Measurements from ENCODE around the gene PPM1F.
A peak's percentile ranks its signal among the peaks of the same experiment; 100 is the strongest.
"Not testable (repeated sequence)": the region's sequence is repeated elsewhere in the genome, so short reads cannot be mapped to it uniquely, and the experiment has no call there.

Gene PPM1F

DNA sequence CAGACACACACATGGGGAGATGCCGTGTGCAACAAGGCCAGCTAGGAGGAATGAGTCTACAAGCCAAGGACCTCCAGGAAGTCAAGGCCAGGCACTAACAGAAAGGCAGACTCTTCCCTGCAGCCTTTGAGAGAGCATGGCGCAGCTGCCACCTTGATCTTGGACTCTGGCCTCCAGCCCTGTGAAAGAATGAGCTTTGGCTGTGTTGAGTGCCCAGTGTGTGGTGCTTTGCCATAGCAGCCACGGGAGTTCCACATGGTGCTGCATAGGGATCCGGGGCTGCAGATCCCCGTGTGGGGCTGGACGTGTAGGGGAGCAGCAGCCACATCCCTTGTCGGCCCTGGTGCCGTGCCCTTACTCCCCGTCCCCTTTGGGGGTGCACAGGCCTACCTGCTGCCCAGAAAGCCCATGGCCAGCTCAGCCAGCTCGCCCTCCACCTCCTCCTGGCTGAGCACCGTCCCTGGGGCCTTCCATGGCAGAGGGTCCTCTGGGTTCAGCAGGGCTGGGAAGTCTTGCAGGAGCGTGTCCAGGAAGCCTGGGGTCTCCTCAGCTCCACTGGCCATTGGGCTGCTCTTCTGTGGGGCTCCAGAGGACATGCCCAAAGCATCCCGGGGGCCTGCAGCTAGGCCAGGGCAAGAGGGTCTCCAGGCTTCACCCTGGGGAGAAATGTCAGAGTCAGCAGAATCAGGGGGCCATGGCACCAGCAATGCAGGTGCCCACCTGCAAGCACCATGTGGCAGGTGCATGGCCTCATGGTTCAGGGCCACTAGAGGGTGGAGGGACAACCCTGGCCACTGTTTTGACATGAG, 7.0 kb downstream of the PPM1F start:
- no peak overlapping the region for H3K4me3 ChIP-seq (ENCODE audit: low read length)
- TF ChIP-seq ZNF274 (IDR thresholded peaks at IDR 0.05; ENCODE audit: low read depth, low read length) = no peak

DNA sequence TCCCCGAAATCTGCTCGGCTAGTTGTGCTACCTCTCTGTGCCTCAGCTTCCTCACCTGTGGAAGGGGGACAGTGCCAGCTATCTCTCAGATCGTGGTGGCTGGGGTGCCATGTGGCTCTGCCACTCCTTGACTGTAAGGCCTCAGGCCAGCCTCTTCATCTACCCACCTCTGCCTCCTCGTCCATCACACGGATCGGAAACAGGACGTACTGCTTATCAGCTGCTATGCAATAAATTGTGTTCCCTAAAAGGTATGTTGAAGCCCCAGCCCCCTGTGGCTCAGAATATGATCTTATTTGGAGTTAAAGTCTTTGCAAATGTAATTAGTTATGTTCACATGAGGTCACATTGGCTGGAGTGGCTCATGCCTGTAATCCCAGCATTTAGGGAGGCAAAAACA, 7.8 kb downstream of the PPM1F start:
- H3K4me3 ChIP-seq (ENCODE audit: low read length) = no peak overlapping the region
- TF ChIP-seq ZNF274 (IDR thresholded peaks at IDR 0.05; ENCODE audit: low read depth, low read length) = no peak

DNA sequence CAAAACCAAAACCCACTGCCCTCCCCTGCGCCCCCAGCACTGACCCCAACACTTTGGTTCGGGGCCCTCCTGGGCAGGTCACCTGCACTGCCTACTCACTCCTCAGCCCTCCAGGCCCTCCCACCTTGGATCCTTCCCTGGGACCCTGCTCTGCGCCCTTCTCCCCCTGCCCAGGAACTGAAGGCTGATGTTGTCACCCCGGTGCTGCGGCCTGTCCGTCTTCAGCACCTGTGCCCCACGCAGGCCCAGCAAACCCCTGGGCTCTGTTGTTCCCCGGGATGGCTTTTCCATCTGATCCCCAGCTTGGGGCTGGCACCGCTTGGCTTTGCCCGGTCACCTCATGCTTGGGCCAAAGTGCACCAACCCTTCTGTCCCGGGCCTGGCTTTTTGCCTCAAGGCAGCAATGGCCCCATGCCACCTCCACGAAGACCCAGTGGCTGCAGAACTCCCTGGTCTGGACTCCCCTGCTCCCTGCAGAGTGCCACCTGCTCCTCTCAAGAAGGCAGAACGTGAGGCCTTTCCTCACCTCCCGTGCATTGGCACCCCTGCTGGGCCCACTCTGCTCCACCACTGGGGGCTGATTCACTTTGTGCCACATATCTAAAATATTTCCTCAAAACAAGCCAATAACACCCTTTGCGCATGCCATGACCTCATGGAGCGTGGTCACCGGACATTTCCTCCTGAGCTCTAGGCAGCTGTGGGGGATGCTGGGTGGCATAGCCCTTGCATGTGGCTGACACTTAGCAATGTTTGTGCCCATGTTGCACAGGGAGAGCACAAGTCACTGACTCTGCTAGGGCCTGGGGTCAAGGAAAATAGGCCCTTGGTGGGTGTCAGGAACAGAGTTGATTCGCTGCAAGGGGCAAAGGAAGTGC, 8.8 kb downstream of the PPM1F start:
- no peak for TF ChIP-seq ZNF274 (IDR thresholded peaks at IDR 0.05; ENCODE audit: low read depth, low read length)
- H3K4me3 ChIP-seq (ENCODE audit: low read length) = no peak overlapping the region

DNA sequence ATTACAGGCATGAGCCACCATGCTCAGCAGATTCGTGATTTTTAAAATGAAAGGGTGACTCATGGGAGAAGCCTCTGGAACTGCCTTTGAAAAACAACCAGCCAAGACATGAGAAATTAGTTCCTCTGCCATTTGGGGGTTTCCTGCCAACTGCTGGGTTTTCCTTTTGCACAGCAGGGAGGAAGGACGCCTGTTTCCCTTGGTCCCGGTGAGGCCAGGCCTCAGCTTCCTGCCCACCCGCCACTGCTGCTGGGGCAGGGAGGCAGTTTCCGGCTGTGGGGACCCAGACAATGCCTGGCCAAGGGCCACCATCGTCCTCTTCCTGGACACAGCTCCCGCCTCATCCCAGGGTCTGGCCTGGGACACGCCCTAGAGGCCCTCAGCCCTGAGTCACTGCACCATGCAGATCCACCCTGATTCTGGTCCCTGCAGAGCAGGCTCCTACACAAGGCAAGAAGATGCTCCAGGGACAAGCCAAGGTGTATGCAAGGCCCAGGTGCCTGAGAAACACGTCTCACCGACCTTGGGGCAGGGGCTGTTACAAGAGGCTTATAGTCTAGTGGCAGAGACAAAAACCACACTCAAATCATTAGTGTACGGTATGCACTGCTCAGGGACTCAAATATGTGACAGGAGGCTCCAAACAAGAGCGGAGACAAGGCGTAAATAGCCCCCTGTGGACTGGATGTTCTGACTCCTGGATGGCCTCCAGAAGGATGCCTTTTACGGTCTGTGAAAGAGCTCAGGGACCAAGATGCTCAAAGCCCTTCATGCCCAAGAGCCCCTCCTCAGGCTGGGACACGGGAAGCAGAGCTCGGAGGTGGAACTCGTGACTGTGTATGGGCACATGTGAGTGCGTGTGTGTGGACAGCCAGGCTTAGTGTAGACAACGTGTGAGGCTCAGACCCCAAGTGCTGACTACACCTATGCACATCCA, 10.0 kb downstream of the PPM1F start:
- no peak for TF ChIP-seq ZNF274 (IDR thresholded peaks at IDR 0.05; ENCODE audit: low read depth, low read length)
- no peak overlapping the region for H3K4me3 ChIP-seq (ENCODE audit: low read length)

DNA sequence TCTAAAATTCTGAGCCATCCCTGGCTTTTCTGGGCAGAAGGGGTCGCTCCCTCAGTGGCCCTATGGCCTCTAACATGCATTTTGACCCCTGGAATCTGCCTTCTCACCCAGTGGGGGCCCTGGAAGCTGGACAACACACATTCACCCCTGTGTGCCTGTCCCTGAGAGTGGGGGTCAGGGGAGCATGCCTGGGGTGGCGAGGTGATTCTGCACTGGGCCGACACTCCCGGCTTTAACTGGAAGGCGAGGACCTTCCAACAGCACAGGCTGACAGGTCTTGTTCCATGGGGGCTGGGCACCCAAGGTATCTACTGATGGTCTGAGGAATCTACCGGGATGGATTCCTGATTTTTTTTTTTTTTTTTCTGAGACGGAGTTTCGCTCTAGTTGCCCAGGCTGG, 10.7 kb downstream of the PPM1F start:
- no peak overlapping the region for H3K4me3 ChIP-seq (ENCODE audit: low read length)
- no peak for TF ChIP-seq ZNF274 (IDR thresholded peaks at IDR 0.05; ENCODE audit: low read depth, low read length)

DNA sequence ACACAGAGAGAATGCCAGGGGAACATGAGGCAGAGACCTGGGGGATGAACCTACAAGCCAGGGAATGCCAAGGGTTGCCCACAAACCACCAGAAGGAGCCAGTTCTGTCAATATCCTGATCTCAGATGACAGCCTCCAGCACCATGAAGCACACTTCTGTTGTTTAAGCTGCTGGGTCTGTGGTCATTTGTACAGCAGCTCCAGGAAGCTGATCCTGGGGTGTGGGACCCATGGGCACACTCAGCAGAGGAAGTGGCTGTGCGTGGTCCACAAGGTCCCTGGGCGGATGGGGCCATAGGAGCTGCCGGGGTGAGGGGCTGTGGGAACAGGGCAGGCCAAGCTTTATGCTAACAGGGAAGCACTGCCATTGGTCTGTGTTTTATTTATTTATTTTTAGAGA, 12.1 kb downstream of the PPM1F start:
- no peak for TF ChIP-seq ZNF274 (IDR thresholded peaks at IDR 0.05; ENCODE audit: low read depth, low read length)
- H3K4me3 ChIP-seq (ENCODE audit: low read length) = no peak overlapping the region

DNA sequence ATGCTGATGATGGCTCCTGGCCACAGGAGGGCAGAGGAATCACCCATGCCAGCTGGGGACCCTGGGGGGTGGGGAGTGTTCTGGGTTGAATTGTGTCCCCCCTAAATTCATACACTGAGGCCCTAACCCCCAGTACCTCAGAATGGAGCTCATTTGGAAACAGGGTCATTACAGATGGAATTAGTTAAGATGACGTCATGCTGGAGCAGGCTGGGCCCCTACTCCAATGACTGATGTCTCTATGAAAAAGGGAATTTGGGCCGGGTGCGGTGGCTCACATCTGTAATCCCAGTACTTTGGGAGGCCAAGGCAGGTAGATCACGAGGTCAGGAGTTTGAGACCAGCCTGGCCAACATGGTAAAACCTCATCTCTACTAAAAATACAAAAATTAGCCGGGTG, 12.7 kb downstream of the PPM1F start:
- not testable (repeated sequence) for H3K4me3 ChIP-seq (ENCODE audit: low read length)

DNA sequence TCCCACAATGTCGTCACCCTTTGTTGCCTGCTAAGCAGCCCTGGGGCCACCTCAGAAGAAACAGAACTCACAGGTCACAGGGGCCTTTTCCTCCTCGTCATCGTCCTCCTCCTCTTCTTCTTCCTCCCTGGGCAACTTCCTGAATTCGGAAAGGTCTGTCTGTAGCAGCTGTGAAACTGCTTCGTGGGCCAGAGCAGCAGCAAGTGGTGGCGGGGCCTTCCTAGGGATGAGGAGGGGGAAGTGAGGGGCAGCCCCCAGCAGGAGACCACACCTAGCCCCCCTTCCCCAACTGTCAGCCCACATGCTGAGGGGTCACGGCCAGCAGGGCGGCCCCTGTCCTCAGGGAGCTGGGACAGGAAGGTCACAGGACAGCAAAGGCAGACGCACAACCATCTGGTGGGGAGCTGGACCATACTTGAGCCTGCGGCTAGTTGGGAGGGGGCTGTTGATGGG, 13.2 kb downstream of the PPM1F start:
- no peak overlapping the region for H3K4me3 ChIP-seq (ENCODE audit: low read length)
- no peak for TF ChIP-seq ZNF274 (IDR thresholded peaks at IDR 0.05; ENCODE audit: low read depth, low read length)

DNA sequence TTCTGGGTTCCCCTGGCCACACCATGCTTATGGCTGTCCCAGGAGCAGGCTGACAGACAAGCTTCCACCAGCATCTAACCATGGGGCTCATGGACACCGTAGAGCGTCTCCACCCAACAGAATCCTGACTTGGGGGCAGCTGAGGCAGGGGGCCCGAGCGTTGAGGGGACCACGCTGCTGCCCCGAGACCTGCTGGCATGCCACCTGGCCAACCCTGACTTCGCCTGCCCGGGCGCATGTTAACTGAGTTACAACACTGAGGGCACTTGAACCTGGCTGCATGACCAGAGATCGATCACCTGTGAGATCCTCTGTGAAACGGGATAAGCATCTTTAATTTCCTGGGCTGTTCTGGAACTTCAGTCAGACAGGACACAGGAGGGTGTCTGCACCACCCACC, 13.7 kb downstream of the PPM1F start:
- no peak overlapping the region for H3K4me3 ChIP-seq (ENCODE audit: low read length)
- TF ChIP-seq ZNF274 (IDR thresholded peaks at IDR 0.05; ENCODE audit: low read depth, low read length) = no peak

DNA sequence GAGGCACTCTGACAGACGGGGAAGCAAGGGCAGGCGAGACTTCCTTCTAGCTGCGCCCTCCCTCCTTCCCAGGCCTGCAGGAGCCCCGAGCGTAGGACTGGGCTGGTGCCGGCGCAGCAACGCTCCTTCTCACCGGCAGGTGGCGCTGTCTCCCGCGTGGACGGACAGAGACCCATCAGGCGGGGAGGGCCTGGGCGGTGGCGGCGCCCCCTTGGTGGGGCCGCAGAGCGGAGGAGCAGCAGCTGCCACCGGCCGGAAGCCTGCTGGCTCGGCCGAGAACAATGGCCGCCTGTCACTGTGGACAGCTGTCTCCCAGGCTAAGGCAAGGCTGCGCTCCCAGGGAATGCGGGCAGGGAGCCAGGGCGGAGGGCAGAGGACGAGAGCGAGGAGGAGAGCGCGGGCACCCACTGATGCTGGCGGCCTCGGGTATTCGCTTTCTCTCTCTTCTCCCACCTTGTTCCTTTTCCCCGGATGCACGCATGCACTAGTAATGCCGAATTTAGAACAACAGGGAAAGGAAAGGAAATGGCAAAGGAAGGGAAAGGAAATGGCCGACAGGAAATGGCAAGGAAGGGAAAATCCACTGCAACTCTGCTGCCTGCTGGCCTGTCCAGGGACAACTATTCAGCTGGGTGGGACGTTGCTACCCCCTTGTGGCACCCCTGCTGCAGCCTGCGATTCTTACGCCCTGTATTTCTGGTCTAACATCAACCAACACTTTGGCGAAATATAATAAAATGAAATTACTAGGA, 14.4 kb downstream of the PPM1F start:
- TF ChIP-seq ZNF274 (IDR thresholded peaks at IDR 0.05; ENCODE audit: low read depth, low read length) = no peak
- H3K4me3 ChIP-seq (ENCODE audit: low read length) = peak overlapping the region; percentile 49; the same call in 1 of the 2 replicates

DNA sequence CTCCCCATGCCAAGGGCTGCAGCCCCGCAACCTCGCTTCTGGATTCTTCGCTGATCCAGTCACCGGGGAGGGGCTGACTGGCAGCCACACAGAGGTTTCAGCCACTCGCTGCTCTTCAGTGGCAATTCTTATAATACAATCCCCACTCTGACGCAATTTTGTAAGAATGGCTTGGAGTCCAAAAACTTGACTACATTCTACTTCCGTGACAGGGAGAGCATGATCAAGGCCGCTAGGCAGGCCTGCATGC, 14.9 kb downstream of the PPM1F start:
- TF ChIP-seq ZNF274 (IDR thresholded peaks at IDR 0.05; ENCODE audit: low read depth, low read length) = no peak
- no peak overlapping the region for H3K4me3 ChIP-seq (ENCODE audit: low read length)

DNA sequence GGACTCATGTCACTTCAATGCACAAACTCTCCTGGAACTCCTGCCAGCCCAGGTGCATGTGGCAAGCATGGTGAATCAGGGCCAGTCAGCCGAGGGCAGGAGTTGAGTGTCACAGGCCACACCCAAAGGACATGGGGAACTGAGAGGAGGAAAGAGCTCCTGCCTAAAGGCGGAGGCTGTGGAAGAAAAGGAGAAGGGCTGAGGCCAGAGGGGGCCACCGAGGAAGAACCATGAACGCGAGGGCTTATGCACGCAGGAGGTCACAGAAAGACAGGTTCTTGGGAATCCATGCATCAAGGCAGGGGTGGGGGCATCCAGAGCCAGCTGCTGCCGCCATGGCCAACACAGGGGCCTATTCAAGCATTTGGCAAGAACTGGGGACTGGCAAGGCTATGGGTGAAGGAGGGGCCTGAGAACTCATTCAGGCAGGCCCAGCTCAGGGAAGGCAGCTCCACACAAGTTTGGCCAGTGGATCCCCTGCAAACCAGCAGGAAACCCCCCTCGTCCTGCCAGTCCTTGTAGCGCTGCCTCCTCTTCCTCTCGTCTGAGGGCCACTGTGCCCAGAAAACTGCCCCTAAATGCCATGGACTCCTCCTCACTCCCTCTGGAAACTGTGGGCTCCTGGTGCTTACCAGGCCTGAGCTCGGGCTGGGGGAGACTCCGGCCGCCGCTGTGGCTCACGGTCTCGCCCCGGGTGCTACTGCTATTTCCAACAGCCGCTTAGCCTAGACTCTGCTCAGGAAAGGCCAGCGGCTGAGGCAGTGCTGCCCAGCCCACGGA, 15.4 kb downstream of the PPM1F start:
- no peak overlapping the region for H3K4me3 ChIP-seq (ENCODE audit: low read length)

More for the DNA sequence above, 15.4 kb downstream of the PPM1F start:
- TF ChIP-seq ZNF274 (IDR thresholded peaks at IDR 0.05; ENCODE audit: low read depth, low read length) = no peak

All from GM08714 (cell line).